BJ (cell line): ENCODE data around the gene SNAPC1. TPM values are rescaled to one million over a fixed set of nuclear protein-coding genes. Genes with fewer than 3 reads are reported as not detected.

Experiments
- CTCF ChIA-PET: fragments of 350-600 bp; formaldehyde crosslinking; extraction: SDS; loops from one replicate; lab custom pipeline; 2021; ENCODE audit warnings: antibody characterized with exemption, inconsistent platforms; lab: Yijun Ruan, JAX
- POLR2A ChIA-PET: fragments of 300-600 bp; sonication (Branson Sonifier 250); formaldehyde crosslinking; extraction: SDS; loops from one replicate; lab custom pipeline; 2021; ENCODE audit warnings: antibody characterized with exemption; lab: Charles Lee
- DNase-seq: peaks from one replicate; pipeline ENCODE4 v3.0.0-alpha.2; 2011; ENCODE audit warnings: low read depth
- H3K27me3 ChIP-seq: 2 replicates; pipeline ENCODE4 v1.6.0; 2011; ENCODE audit warnings: low read length; ENCODE audit not compliant: control insufficient read depth, insufficient read depth
- H3K36me3 ChIP-seq: 2 replicates; pipeline ENCODE4 v1.5.1; 2011; ENCODE audit warnings: low read length; ENCODE audit not compliant: control insufficient read depth, insufficient read depth
- H3K4me3 ChIP-seq: 2 replicates; pipeline ENCODE4 v1.5.1; 2011; ENCODE audit warnings: low read depth, mild to moderate bottlenecking, control low read depth, low read length
- polyA plus RNA-seq: library from polyadenylated mRNA; depleted of rRNA; stranded (reverse); fragments of >200 nt; gene quantifications from 2 replicates; pipeline ENCODE4 v1.2.3, GENCODE V29; 2011; rRNA removed
- TF ChIP-seq, protein P1 (sequence below): IDR thresholded peaks from 2 replicates; pipeline ENCODE4 v1.5.1; 2011; ENCODE audit warnings: low read depth, mild to moderate bottlenecking, control low read depth, inconsistent platforms, low read length, moderate library complexity; ENCODE audit not compliant: insufficient read depth

The SNAPC1 gene
- polyA plus RNA-seq, 1 experiment, result 6.2 TPM

DNA sequence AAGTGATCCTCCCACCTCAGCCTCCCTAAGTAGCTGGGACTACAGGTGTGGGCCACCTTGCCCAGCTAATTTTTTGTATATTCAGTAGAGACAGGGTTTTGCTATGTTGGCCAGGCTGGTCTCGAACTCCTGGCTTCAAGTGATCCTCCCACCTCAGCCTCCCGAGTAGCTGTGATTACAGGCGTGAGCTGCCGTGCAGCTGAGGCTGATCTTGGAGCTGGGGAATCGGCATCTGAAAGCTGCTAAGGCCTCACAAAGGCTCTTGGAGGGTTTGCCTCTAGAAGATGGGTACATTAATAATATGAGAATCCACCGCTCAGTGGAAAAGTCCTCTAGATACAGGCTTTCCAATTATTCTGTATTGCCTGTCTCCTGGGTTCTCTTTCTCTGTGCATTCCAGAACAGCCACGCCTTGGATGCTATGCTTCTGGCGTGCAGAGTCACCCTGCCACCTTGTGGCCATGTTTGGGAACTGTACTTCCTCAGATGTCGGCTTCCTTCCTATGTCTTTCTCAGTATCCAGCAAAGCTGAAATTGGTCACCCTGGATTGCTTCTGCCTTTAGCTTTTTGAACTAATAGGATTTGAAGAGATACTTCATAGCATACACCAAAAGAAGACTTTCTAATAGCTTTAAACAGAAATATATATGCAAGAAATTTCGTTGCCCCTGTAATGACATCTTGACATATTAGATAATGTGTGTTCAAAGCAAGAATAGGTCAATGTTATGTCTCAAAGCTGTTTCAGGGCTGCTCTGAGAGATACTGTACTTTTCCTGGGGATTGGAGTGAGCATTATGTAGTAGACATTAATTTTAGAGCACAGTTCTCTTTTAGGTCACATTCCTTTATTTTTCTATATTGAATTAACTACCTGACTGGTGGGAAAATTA is 75.4 kb downstream of the SNAPC1 start:
- POLR2A ChIA-PET, result no interaction called here
- Histone ChIP-seq H3K4me3 (no peak overlapping the region), H3K36me3 (no peaks in the 10 kb centered on the region), H3K27me3 (no peaks in the 10 kb centered on the region)
- CTCF ChIA-PET, result interaction anchor here (0.6 to 4.4 kb wide), 56 partner anchors 8 to 545 kb away, joined by 3 to 78 read pairs (median 4); partner anchors contain the start of genes SNAPC1 and SYT16
- no peak for DNase-seq
- TF ChIP-seq, protein P1, sequence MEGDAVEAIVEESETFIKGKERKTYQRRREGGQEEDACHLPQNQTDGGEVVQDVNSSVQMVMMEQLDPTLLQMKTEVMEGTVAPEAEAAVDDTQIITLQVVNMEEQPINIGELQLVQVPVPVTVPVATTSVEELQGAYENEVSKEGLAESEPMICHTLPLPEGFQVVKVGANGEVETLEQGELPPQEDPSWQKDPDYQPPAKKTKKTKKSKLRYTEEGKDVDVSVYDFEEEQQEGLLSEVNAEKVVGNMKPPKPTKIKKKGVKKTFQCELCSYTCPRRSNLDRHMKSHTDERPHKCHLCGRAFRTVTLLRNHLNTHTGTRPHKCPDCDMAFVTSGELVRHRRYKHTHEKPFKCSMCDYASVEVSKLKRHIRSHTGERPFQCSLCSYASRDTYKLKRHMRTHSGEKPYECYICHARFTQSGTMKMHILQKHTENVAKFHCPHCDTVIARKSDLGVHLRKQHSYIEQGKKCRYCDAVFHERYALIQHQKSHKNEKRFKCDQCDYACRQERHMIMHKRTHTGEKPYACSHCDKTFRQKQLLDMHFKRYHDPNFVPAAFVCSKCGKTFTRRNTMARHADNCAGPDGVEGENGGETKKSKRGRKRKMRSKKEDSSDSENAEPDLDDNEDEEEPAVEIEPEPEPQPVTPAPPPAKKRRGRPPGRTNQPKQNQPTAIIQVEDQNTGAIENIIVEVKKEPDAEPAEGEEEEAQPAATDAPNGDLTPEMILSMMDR, result peak; percentile 92

GRCh38 chr14:61838661-61839245 is 76.5 kb downstream of the SNAPC1 start:
- TF ChIP-seq, protein P1, result no peak
- DNase-seq, result no peak
- POLR2A ChIA-PET, result interaction anchor here (0.7 kb wide), 1 partner anchor 129 kb away, joined by 7 read pairs; no protein-coding TSS in a partner anchor
- Histone ChIP-seq H3K27me3 (no peaks in the 10 kb centered on the region), H3K4me3 (no peak overlapping the region), H3K36me3 (no peaks in the 10 kb centered on the region)
- CTCF ChIA-PET, result interaction anchor here (1.0 to 4.4 kb wide), 16 partner anchors 13 to 546 kb away, joined by 3 to 78 read pairs (median 7); partner anchors contain the start of gene SNAPC1

DNA sequence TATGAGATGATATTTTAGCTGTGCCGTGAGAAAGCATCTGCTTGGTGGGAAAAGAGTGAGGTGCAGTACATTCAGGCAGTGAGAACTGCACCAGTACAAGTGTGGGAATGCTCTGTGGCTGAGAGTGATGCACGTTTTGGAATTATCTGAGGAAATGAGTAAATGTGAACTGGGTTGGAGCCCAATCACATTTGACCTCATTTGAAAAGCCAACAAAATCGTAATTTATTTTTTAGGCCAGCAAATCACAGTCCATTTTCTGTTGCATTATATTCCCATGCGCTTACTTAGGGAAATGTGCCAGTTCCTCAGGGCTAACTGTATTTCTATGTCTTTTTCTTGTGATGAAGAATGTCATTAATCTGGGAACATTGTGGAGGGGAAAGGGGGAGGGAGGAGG is 77.3 kb downstream of the SNAPC1 start:
- Histone ChIP-seq H3K4me3 (no peak overlapping the region), H3K36me3 (no peaks in the 10 kb centered on the region), H3K27me3 (no peaks in the 10 kb centered on the region)
- ChIA-PET POLR2A (interaction anchor here (0.7 kb wide), 1 partner anchor 129 kb away, joined by 7 read pairs; no protein-coding TSS in a partner anchor), CTCF (interaction anchor here (2.2 to 4.4 kb wide), 3 partner anchors 14 to 383 kb away, joined by 8 to 54 read pairs (median 14); no protein-coding TSS in a partner anchor)
- TF ChIP-seq, protein P1, result no peak
- no peak for DNase-seq

- POLR2A ChIA-PET, result no interaction called here
- no peaks in the 10 kb centered on the region for H3K27me3 ChIP-seq
- TF ChIP-seq, protein P1, result no peak
- no peaks in the 10 kb centered on the region for H3K36me3 ChIP-seq
- CTCF ChIA-PET, result interaction anchor here (0.8 to 1.7 kb wide), 6 partner anchors 20 to 384 kb away, joined by 3 to 6 read pairs (median 3); partner anchors contain the start of gene SNAPC1
- H3K4me3 ChIP-seq, result no peak overlapping the region
- DNase-seq, result no peak
Observed at GRCh38 chr14:61841145-61841544, 78.9 kb downstream of the SNAPC1 start.

Other genes starting within 250 kb of the SNAPC1 start
- gene HIF1A, start 66.9 kb upstream of the SNAPC1 start, polyA plus RNA-seq, result 85.5 and 231 TPM in 2 replicates
- gene SYT16, start 50.3 kb downstream of the SNAPC1 start, polyA plus RNA-seq, result 2.1 and 2.5 TPM in 2 replicates